VCaP (cell line): ENCODE results near the gene BOLL.

Source experiments
- H3K27ac ChIP-seq: fragments of 450-650 bp; 2 replicates; pipeline ENCODE4 v1.5.1; 2017
- TF ChIP-seq, protein P1 (sequence below): fragments of 450-650 bp; conservative IDR thresholded peaks from 2 replicates; pipeline ENCODE4 v1.5.1; 2017; ENCODE audit warnings: mild to moderate bottlenecking, moderate library complexity

Gene BOLL

DNA sequence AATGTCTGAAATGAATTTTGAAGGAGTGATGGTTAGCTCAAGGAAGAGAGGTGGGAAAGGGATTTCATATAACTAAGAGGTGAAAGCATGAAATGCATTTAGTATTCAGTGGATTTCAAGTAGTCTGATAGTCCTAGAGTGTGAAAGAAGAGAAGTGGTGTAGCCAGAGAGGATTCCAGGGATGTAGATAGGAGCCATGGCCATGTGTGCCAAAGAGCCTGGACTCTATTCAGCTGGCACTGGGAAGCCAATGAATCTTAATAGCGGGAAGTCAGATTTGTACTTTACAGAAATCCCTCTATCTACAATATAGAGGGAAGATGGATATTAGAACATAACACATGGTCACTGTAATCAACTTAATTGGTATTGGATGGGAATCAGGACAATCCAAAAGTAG lies 8.3 kb upstream of the BOLL start:
- H3K27ac ChIP-seq: no peak overlapping the region
- TF ChIP-seq, protein P1, sequence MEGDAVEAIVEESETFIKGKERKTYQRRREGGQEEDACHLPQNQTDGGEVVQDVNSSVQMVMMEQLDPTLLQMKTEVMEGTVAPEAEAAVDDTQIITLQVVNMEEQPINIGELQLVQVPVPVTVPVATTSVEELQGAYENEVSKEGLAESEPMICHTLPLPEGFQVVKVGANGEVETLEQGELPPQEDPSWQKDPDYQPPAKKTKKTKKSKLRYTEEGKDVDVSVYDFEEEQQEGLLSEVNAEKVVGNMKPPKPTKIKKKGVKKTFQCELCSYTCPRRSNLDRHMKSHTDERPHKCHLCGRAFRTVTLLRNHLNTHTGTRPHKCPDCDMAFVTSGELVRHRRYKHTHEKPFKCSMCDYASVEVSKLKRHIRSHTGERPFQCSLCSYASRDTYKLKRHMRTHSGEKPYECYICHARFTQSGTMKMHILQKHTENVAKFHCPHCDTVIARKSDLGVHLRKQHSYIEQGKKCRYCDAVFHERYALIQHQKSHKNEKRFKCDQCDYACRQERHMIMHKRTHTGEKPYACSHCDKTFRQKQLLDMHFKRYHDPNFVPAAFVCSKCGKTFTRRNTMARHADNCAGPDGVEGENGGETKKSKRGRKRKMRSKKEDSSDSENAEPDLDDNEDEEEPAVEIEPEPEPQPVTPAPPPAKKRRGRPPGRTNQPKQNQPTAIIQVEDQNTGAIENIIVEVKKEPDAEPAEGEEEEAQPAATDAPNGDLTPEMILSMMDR: no peak

DNA sequence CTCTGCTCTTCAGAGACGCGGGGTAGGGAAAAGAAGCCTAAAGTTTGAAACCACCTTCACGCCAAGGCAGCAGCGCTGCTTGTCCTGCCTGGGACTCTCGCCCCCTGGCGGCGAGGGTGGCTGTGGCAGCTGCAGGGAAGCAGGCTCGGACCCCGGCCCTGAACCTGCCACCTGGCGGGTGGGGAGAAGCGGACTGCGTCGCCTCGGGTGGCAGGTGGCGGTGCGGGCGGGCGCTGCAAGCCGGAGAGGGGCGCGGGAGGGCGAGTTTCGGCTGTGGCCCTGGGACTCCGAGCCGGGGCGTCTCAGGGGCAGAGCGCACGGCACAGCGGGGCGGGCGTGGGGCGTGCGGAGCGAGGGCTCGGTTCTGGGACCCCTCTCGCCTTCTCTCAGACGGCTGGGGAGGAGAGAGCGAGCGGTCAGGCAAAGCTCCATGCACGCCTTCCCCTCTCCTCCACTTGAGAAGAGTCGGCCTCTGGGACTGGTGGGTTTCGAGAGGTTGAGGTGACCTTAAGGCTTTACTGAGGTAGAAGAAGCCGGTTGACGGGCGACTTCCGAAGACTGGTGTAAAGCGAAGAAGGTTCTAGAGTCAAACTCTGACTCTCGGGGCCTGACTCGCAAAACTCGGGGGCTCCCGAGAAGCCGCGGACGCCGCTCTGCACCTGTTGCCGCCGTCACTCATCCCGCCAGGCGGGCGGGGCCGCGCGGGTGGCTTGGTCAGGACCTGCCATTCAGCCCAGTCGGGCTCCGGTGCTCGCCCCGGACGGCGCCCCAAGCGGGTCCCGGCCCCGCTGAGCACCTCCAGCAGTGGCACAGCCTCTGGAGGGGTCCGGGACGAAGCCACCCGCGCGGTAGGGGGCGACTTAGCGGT lies 1.1 kb upstream of the BOLL start:
- TF ChIP-seq, protein P1: peak; percentile 56
- no peak overlapping the region for H3K27ac ChIP-seq

DNA sequence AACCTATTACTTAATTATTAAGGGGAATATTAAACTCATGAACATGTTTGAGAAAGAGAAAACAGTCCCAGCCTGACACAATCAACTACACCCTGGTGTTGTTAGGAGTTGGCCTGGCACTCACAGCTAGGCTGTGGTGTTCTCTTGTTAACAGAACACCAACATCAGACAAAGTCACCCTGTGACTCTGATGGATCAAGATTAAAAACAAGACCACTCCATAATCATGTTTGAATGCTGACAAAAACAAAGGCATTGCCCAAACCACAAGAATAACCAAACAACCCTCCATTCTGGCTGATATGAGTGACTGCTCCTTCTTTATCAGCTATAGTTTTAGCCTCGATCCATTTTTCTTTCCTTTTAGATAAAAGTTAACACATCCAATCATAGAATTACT lies 3.0 kb downstream of the BOLL start:
- H3K27ac ChIP-seq: no peak overlapping the region
- TF ChIP-seq, protein P1: no peak

DNA sequence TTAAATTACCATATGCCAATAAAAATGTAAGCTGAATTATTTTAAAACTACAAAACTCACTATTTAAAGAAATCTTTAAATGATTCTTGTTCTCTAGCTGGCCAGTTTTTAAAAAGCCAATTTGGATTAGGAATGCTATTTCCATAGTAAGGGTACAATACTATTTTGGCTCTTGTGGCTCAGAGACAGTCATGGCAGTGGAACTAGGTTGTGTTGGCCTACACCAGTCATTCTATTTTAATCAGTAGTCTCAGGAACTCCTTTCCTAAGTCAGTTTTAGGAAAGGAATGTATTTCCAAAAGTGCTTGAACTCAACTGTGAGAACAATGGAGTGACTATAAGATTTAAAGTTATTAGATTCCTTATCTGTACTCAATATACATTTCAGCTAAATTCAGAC lies 5.9 kb downstream of the BOLL start:
- H3K27ac ChIP-seq: no peak overlapping the region
- TF ChIP-seq, protein P1: no peak

DNA sequence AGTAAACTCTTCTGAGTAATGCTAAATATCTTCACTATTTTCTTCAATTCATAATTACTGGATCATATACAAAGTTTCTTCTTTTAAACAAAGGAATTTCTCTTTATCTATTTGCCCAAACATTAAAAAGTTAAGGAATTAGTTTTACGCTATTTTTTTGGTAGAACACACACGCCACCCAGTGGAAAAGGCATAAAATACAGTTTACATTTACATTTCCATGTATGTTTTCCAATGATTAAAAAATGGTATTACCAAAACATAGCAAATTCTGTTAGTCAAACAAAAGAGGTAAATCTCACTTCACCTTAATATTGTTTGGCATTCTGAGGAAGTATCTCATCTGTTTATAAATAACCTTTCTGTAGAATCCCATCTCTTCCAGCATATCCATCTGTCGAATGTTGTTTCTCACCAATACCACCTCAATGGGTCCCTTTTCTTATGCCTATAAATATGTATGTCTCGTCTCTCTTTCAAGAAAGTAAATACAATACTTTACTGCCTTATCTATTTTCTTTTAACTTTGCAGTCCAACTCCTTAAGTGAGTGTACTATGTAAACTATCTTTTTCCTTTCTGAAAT lies 7.2 kb downstream of the BOLL start:
- TF ChIP-seq, protein P1: peak; percentile 80
- no peak overlapping the region for H3K27ac ChIP-seq

DNA sequence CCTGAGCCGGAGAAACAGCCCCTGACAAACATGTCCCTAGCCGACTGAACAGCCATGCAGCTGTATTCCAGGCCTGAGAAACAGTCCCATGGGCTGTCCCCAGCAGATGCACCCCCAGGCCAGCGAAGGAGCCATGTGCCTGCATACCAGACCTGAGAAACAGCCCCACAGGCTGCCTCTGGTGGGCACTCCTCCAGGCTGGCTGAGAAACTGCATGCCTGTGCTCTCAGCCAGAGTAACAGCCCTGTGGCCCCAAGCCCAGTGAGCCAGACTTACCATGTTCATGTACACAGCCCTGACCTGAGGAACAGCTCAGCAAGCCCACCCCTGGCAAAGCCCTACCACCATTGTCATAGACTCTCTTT lies 24.8 kb downstream of the BOLL start:
- TF ChIP-seq, protein P1: no peak

DNA sequence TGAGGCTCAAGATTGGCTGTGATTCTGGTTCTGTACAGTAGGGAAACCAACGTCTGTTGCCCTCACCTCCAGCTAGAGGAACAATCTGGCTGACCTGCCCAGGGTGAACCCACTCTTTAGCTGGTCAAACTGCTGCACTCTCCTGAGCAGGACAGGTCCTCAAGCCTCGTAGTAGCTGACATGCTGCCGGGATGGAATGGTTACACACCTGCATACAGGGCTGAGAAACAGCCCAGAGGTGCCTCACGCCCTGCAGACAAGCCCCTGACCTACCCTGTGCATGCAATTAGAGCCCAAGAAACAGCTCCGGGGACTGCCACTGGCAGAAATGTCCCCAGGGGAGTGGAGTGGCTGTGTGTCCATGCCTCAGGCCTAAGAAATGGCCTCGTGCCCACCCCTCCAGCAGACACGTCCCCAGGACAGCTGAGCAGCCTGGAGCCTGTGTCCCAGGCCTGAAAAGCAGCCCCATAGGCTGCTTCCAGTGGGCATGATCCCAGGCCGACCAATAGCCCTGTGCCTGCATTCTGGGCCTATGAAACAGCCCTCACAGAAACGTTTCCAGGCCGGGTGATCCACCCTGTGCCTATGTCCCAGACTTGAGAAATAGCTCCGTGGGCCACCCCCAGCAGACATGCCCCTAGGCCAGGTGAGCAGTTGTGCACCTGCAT lies 25.4 kb downstream of the BOLL start:
- TF ChIP-seq, protein P1: no peak
- H3K27ac ChIP-seq: no peak overlapping the region

More for the DNA sequence above, 24.8 kb downstream of the BOLL start:
- no peak overlapping the region for H3K27ac ChIP-seq
